ENCODE results near the gene METTL8.
"Not testable (repeated sequence)": the region's sequence is repeated elsewhere in the genome, so short reads cannot be mapped to it uniquely, and the experiment has no call there.

METTL8 gene

DNA sequence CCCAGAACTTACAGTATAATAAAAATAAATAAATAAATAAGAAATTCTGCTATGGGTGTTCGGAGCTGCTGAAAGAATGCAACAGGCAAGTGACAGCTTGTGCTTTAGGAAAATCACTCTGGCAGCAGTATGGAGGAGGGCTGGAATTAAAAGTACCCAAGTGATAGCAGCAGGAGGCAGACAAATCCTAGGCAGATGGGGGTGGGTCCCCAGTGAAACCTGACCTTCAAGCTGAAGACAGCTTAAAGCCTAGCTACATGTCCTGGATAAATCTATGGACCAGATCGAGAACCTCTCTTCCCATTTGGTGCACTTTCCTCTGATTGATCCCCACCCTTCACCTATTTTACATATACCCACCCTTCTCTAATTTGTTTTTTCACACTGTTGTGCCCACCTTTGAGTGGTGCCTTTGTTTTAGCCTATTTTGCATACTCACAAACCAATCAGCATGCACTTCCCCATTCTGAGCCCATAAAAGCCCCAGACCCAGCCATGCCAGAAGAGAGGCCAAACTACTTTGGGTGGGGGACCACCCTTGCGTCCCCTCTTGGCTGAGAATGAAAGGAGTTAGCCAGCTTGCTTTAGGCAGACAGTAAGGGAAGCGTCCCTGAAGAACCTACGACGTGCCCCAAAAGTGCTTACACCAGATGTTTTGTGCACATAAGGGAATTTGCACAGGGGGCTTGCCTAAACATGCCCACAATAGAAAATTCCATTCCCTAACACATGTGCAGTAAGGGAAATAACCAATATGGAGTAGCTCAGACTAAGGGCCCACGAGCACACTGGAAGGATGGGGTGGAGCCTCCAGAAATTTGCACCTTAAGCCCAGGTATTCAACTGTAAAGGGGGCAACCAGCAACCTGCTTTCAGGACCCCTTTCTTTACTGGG, 3.0 kb downstream of the METTL8 start:
- H3K4me3 ChIP-seq (ENCODE audit: low read depth in 1 of 2, low read length in 1 of 2), result no peak overlapping the region
- H3K36me3 ChIP-seq, result no peaks in the 10 kb centered on the region
- H3K4me1 ChIP-seq (ENCODE audit: control insufficient read depth in 1 of 2, insufficient read depth in 1 of 2, low read depth in 1 of 2, low read length in 1 of 2), result peaks cover 16% of the 10 kb centered on the region in 2 experiments
- H3K9me3 ChIP-seq, result no peaks in the 10 kb centered on the region
- H3K27me3 ChIP-seq, result no peaks in the 10 kb centered on the region
- no peak overlapping the region for H3K27ac ChIP-seq
- TF ChIP-seq, protein P1, sequence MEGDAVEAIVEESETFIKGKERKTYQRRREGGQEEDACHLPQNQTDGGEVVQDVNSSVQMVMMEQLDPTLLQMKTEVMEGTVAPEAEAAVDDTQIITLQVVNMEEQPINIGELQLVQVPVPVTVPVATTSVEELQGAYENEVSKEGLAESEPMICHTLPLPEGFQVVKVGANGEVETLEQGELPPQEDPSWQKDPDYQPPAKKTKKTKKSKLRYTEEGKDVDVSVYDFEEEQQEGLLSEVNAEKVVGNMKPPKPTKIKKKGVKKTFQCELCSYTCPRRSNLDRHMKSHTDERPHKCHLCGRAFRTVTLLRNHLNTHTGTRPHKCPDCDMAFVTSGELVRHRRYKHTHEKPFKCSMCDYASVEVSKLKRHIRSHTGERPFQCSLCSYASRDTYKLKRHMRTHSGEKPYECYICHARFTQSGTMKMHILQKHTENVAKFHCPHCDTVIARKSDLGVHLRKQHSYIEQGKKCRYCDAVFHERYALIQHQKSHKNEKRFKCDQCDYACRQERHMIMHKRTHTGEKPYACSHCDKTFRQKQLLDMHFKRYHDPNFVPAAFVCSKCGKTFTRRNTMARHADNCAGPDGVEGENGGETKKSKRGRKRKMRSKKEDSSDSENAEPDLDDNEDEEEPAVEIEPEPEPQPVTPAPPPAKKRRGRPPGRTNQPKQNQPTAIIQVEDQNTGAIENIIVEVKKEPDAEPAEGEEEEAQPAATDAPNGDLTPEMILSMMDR (IDR thresholded peaks at IDR 0.05), result no peak

DNA sequence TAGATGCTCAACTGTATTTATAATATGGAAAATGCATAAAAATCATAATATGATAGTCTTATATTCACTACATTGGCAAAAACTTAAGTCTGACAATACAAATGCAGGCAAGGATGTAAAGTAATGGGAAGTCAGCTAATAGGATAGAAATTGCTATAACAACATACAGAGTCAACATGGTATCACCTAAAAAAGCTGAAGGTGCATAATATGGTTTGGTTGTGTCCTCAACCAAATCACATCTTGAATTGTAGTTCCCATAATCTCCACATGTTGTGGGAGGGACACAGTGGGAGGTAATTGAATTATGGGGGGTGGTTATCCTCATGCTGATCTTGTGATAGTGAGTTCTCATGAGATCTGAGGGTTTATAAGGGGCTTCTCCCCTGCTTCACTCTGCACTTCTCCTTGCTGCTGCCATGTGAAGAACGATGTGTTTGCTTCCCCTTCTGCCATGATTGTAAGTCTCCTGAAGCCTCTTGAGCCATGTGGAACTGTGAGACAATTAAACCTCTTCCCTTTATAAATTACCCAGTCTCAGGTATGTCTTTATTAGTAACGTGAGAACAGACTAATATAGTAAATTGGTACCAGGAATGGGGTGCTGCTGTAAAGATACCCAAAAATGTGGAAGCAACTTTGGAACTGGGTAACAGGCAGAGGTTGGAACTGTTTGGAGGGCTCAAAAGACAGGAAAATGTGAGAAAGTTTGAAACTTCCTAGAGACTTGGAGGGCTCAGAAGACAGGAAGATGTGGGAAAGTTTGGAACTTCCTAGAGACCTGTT, 10.9 kb downstream of the METTL8 start:
- H3K27me3 ChIP-seq; H3K36me3 ChIP-seq; H3K4me1 ChIP-seq (ENCODE audit: control insufficient read depth in 1 of 2, insufficient read depth in 1 of 2, low read depth in 1 of 2, low read length in 1 of 2); H3K4me3 ChIP-seq (ENCODE audit: low read depth in 1 of 2, low read length in 1 of 2); H3K27ac ChIP-seq: not testable (repeated sequence)
- H3K9me3 ChIP-seq, result peaks cover 18% of the 10 kb centered on the region

DNA sequence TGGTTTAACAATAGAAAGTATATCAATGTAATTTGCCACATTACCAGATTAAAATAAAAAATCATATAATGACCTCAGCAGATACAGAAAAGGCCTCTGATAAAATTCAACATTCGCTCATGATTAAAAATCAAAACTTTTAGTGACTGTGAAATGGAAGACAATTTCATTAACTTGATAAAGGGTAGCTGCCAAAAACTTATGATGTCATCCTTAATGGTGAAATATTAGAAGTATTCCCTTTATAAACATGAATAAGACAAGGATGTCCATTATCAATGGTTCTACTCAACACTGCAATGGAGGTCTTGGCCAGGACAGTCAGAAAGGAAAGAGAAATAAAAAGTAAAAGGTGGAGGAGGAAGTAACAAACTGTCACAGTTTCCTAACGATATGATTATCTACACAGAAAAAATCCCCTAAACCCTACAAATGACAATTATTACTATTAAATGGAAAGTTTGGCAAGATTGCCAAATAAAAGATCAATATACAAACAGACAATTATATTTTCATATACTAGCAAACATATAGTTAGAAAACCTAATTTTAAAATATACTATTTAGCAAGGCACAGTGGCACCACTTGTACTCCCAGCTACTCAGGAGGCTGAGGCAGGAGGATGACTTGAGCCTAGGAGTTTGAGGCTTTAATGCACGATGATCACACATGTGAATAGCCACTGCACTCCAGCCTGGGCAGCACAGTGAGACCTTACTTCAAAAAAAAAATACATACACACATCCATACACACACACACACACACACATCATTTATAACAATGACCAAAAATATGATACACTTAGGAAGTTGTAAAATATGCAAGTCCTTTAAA, 12.8 kb downstream of the METTL8 start:
- H3K4me1 ChIP-seq (ENCODE audit: control insufficient read depth in 1 of 2, insufficient read depth in 1 of 2, low read depth in 1 of 2, low read length in 1 of 2), result no peaks in the 10 kb centered on the region
- no peaks in the 10 kb centered on the region for H3K36me3 ChIP-seq
- no peak overlapping the region for H3K4me3 ChIP-seq (ENCODE audit: low read depth in 1 of 2, low read length in 1 of 2)
- peaks cover 18% of the 10 kb centered on the region for H3K9me3 ChIP-seq
- no peak overlapping the region for H3K27ac ChIP-seq
- no peaks in the 10 kb centered on the region for H3K27me3 ChIP-seq
- TF ChIP-seq, protein P1 (IDR thresholded peaks at IDR 0.05), result no peak

DNA sequence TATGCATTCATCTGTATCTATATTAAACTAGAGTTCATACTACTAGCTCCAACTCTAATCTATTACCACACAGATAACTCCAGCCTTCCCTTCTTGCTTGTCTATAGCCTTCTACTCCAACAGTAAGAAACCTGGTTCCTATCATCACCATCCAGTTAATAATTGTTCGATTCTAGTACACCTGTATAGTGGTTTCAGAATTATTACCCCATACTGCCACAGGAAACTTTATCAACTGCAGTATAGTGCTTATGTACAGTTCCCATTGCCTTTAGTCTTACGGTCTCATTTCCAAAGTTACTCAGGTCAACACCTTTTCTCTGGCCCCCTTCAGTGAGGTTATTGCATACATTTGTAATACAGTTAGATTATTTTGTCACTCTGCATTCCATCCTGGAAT, 14.5 kb downstream of the METTL8 start:
- Histone ChIP-seq H3K27ac (no peak overlapping the region), H3K4me3 (ENCODE audit: low read depth in 1 of 2, low read length in 1 of 2) (no peak overlapping the region), H3K36me3 (no peaks in the 10 kb centered on the region), H3K27me3 (no peaks in the 10 kb centered on the region), H3K4me1 (ENCODE audit: control insufficient read depth in 1 of 2, insufficient read depth in 1 of 2, low read depth in 1 of 2, low read length in 1 of 2) (no peaks in the 10 kb centered on the region), H3K9me3 (peaks cover 10% of the 10 kb centered on the region)
- TF ChIP-seq, protein P1 (IDR thresholded peaks at IDR 0.05), result no peak

DNA sequence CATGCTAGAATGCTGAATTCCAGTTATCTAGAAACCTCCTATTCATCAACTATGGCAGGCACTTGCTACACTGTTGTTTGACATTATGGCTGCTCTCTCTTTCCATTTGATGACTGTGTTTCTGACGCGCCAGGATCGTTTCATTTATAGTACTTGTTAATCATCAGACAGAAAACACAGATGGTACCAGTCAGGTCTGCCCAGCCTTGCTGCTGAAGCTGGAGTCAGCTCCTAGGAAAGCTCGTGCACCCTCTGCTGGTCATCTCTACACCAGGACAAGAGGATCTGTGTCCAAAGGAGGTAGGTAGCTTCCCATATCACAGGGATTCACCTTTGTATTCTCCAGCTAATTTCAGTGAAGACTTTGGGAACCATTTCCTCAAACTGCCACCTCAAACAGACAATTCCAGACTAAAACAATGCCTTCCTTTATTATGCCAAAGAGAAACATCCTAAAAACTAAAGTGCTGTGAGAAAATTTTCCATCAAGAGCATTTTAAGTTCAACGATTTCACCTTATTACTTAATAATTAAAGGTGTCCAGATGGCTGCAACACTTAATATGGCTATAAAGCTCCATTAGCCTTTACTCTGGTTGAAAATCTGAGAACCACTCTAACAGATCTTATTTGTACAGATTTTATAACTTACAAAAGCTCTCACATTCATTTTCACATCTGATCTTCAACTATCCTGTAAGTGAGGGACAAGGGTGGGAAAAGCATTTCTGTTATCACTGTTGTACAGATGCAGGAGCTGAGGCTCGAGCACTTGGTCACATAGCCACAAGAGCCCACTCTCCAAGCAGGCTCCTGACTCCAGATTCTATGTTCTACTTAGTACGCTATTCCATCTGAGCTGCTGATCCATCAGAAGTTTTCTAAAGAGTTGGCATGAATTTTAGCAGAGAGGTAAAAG, 17.5 kb downstream of the METTL8 start:
- Histone ChIP-seq H3K27ac (no peak overlapping the region), H3K27me3 (no peaks in the 10 kb centered on the region), H3K9me3 (no peaks in the 10 kb centered on the region), H3K4me1 (ENCODE audit: control insufficient read depth in 1 of 2, insufficient read depth in 1 of 2, low read depth in 1 of 2, low read length in 1 of 2) (peaks cover 3 to 7% of the 10 kb centered on the region in 2 experiments), H3K4me3 (ENCODE audit: low read depth in 1 of 2, low read length in 1 of 2) (no peak overlapping the region), H3K36me3 (no peaks in the 10 kb centered on the region)
- TF ChIP-seq, protein P1 (IDR thresholded peaks at IDR 0.05), result peak; percentile 9

DNA sequence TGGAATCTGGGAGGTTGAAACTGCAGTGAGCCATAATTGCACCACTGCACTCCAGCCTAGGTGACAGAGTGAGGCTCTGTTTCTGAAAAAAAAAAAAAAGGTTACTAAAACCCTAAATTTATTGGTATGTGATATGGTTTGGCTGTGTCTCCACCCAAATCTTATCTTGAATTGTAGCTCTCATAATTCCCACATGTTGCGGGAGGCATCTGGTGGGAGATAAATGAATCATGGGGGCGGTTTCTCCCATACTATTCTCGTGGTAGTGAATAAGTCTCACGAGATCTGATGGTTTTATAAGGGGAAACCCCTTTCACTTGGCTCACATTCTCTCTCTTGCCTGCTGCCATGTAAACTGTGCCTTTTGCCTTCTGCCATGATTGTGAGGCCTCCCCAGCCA, 19.1 kb downstream of the METTL8 start:
- not testable (repeated sequence) for H3K27ac ChIP-seq; H3K4me1 ChIP-seq (ENCODE audit: control insufficient read depth in 1 of 2, insufficient read depth in 1 of 2, low read depth in 1 of 2, low read length in 1 of 2); H3K27me3 ChIP-seq; H3K9me3 ChIP-seq; H3K4me3 ChIP-seq (ENCODE audit: low read depth in 1 of 2, low read length in 1 of 2); H3K36me3 ChIP-seq

Measured in neutrophil (primary cell).